ENCODE measurements around the gene ASCL5. TPM values are rescaled to one million over a fixed set of nuclear protein-coding genes. Genes with fewer than 3 reads are reported as not detected.
A peak's percentile ranks its signal among the peaks of the same experiment; 100 is the strongest.

ASCL5 gene
- total and polyA plus RNA-seq, 2 of the 13 experiments (the other 11 are each of a cell fraction or from before 2014, with no cell fraction given): not detected

DNA sequence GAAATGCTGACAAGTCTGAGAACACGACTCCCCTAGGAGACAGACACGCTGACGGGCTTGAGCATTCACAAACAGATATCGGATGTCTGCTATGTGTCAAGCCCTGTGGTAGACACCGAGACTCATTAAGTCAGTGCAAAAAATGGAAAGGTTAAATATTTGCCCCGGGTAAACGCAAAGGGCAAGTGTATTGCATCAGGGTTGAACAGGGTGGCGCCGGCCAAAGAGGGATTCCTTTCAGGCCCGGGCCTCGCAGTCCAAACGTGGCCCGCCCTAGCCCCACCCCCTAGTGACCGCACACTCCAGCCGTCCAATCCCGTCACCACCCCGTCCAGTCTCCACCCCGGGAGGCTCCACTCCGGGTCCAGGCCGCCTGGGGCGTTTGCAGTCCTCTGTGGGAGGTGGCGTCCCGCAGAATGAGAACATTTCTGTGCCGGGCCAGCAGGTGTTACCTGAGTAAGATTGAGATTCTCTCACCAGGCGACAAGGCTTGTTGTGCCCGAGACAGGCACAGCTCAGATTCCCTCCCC, 43.6 kb upstream of the ASCL5 start (continued):
- TF ChIP-seq, protein P1, sequence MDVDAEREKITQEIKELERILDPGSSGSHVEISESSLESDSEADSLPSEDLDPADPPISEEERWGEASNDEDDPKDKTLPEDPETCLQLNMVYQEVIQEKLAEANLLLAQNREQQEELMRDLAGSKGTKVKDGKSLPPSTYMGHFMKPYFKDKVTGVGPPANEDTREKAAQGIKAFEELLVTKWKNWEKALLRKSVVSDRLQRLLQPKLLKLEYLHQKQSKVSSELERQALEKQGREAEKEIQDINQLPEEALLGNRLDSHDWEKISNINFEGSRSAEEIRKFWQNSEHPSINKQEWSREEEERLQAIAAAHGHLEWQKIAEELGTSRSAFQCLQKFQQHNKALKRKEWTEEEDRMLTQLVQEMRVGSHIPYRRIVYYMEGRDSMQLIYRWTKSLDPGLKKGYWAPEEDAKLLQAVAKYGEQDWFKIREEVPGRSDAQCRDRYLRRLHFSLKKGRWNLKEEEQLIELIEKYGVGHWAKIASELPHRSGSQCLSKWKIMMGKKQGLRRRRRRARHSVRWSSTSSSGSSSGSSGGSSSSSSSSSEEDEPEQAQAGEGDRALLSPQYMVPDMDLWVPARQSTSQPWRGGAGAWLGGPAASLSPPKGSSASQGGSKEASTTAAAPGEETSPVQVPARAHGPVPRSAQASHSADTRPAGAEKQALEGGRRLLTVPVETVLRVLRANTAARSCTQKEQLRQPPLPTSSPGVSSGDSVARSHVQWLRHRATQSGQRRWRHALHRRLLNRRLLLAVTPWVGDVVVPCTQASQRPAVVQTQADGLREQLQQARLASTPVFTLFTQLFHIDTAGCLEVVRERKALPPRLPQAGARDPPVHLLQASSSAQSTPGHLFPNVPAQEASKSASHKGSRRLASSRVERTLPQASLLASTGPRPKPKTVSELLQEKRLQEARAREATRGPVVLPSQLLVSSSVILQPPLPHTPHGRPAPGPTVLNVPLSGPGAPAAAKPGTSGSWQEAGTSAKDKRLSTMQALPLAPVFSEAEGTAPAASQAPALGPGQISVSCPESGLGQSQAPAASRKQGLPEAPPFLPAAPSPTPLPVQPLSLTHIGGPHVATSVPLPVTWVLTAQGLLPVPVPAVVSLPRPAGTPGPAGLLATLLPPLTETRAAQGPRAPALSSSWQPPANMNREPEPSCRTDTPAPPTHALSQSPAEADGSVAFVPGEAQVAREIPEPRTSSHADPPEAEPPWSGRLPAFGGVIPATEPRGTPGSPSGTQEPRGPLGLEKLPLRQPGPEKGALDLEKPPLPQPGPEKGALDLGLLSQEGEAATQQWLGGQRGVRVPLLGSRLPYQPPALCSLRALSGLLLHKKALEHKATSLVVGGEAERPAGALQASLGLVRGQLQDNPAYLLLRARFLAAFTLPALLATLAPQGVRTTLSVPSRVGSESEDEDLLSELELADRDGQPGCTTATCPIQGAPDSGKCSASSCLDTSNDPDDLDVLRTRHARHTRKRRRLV (CRISPR knock-in tag; IDR thresholded peaks at IDR 0.05): no peak
- no peak for TF ChIP-seq SMARCE1 (IDR thresholded peaks at IDR 0.05; ENCODE audit: borderline replicate concordance)
- no peak for TF ChIP-seq CHCHD3 (CRISPR knock-in tag; IDR thresholded peaks at IDR 0.05)
- TF ChIP-seq ZNF343 (CRISPR knock-in tag; IDR thresholded peaks at IDR 0.05): no peak
- TF ChIP-seq GTF3A (CRISPR knock-in tag; conservative IDR thresholded peaks at IDR 0.05): no peak
- no peak for TF ChIP-seq ZNF598 (CRISPR knock-in tag; IDR thresholded peaks at IDR 0.05; ENCODE audit: borderline replicate concordance)
- TF ChIP-seq, protein P2, sequence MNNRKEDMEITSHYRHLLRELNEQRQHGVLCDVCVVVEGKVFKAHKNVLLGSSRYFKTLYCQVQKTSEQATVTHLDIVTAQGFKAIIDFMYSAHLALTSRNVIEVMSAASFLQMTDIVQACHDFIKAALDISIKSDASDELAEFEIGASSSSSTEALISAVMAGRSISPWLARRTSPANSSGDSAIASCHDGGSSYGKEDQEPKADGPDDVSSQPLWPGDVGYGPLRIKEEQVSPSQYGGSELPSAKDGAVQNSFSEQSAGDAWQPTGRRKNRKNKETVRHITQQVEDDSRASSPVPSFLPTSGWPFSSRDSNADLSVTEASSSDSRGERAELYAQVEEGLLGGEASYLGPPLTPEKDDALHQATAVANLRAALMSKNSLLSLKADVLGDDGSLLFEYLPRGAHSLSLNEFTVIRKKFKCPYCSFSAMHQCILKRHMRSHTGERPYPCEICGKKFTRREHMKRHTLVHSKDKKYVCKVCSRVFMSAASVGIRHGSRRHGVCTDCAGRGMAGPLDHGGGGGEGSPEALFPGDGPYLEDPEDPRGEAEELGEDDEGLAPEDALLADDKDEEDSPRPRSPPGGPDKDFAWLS (CRISPR knock-in tag; IDR thresholded peaks at IDR 0.05; ENCODE audit: borderline replicate concordance): no peak
- TF ChIP-seq MAF1 (CRISPR knock-in tag; IDR thresholded peaks at IDR 0.05; ENCODE audit: borderline replicate concordance): no peak
- no peak for TF ChIP-seq HCFC1 (IDR thresholded peaks at IDR 0.05; ENCODE audit: low read depth, low read length)
- TF ChIP-seq, protein P3, sequence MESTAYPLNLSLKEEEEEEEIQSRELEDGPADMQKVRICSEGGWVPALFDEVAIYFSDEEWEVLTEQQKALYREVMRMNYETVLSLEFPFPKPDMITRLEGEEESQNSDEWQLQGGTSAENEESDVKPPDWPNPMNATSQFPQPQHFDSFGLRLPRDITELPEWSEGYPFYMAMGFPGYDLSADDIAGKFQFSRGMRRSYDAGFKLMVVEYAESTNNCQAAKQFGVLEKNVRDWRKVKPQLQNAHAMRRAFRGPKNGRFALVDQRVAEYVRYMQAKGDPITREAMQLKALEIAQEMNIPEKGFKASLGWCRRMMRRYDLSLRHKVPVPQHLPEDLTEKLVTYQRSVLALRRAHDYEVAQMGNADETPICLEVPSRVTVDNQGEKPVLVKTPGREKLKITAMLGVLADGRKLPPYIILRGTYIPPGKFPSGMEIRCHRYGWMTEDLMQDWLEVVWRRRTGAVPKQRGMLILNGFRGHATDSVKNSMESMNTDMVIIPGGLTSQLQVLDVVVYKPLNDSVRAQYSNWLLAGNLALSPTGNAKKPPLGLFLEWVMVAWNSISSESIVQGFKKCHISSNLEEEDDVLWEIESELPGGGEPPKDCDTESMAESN (CRISPR knock-in tag; conservative IDR thresholded peaks at IDR 0.05): 0 out of 2 replicates have a peak, but pooled peaks have one; percentile 69
- no peak for TF ChIP-seq MED8 (CRISPR knock-in tag; IDR thresholded peaks at IDR 0.05; ENCODE audit: insufficient replicate concordance)
- TF ChIP-seq, protein P4, sequence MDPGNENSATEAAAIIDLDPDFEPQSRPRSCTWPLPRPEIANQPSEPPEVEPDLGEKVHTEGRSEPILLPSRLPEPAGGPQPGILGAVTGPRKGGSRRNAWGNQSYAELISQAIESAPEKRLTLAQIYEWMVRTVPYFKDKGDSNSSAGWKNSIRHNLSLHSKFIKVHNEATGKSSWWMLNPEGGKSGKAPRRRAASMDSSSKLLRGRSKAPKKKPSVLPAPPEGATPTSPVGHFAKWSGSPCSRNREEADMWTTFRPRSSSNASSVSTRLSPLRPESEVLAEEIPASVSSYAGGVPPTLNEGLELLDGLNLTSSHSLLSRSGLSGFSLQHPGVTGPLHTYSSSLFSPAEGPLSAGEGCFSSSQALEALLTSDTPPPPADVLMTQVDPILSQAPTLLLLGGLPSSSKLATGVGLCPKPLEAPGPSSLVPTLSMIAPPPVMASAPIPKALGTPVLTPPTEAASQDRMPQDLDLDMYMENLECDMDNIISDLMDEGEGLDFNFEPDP (CRISPR knock-in tag; conservative IDR thresholded peaks at IDR 0.05): no peak
- TF ChIP-seq ZKSCAN8 (CRISPR knock-in tag; IDR thresholded peaks at IDR 0.05; ENCODE audit: borderline replicate concordance): peak; percentile 61; the same call in 1 of the 2 replicates
- TF ChIP-seq, protein P5, sequence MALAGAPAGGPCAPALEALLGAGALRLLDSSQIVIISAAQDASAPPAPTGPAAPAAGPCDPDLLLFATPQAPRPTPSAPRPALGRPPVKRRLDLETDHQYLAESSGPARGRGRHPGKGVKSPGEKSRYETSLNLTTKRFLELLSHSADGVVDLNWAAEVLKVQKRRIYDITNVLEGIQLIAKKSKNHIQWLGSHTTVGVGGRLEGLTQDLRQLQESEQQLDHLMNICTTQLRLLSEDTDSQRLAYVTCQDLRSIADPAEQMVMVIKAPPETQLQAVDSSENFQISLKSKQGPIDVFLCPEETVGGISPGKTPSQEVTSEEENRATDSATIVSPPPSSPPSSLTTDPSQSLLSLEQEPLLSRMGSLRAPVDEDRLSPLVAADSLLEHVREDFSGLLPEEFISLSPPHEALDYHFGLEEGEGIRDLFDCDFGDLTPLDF (CRISPR knock-in tag; IDR thresholded peaks at IDR 0.05): no peak
- TF ChIP-seq, protein P6, sequence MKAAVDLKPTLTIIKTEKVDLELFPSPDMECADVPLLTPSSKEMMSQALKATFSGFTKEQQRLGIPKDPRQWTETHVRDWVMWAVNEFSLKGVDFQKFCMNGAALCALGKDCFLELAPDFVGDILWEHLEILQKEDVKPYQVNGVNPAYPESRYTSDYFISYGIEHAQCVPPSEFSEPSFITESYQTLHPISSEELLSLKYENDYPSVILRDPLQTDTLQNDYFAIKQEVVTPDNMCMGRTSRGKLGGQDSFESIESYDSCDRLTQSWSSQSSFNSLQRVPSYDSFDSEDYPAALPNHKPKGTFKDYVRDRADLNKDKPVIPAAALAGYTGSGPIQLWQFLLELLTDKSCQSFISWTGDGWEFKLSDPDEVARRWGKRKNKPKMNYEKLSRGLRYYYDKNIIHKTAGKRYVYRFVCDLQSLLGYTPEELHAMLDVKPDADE (CRISPR knock-in tag; IDR thresholded peaks at IDR 0.05): 0 out of 2 replicates have a peak, but pooled peaks have one; percentile 80
- no peak; the same call in 1 of the 2 replicates for TF ChIP-seq ZNF83 (CRISPR knock-in tag; IDR thresholded peaks at IDR 0.05; ENCODE audit: borderline replicate concordance)
